ENCODE measurements around the gene OPCML. TPM values are rescaled to one million over a fixed set of nuclear protein-coding genes. Genes with fewer than 3 reads are reported as not detected.

OPCML gene
- total RNA-seq, 2 experiments from 2014 or later = not detected

- ChIA-PET POLR2A (interaction anchor here (0.7 kb wide), 2 partner anchors 13 to 295 kb away, joined by 10 to 11 read pairs; no protein-coding TSS in a partner anchor), CTCF (interaction anchor here (0.6 kb wide), 1 partner anchor 31 kb away, joined by 3 read pairs; no protein-coding TSS in a partner anchor)
- H3K4me1 Mint-ChIP-seq = no peaks in the 10 kb centered on the region
- intact Hi-C loops (cut with DNase I, micrococcal nuclease) = no loop called here
- no peaks in the 10 kb centered on the region for H3K36me3 Mint-ChIP-seq (ENCODE audit: low read depth)
- no peak for ATAC-seq
- no peak overlapping the region for H3K27ac Mint-ChIP-seq
- no peak for DNase-seq
- H3K9me3 Mint-ChIP-seq (ENCODE audit: low read depth) = peaks cover 2% of the 10 kb centered on the region
- H3K27me3 Mint-ChIP-seq = no peaks in the 10 kb centered on the region
- H3K4me3 Mint-ChIP-seq = no peak overlapping the region
Observed at GRCh38 chr11:132655187-132655855, 877.0 kb downstream of the OPCML start.

GRCh38 chr11:132653237-132653636, 879.1 kb downstream of the OPCML start:
- H3K9me3 Mint-ChIP-seq (ENCODE audit: low read depth) = peaks cover 2% of the 10 kb centered on the region
- H3K36me3 Mint-ChIP-seq (ENCODE audit: low read depth) = no peaks in the 10 kb centered on the region
- ChIA-PET POLR2A (no interaction called here), CTCF (interaction anchor here (0.6 to 1.1 kb wide), 3 partner anchors 16 to 81 kb away, joined by 3 to 4 read pairs (median 3); no protein-coding TSS in a partner anchor)
- H3K4me1 Mint-ChIP-seq = no peaks in the 10 kb centered on the region
- DNase-seq (no peak), ATAC-seq (no peak)
- intact Hi-C loops (cut with DNase I, micrococcal nuclease) = no loop called here
- H3K4me3 Mint-ChIP-seq = no peak overlapping the region
- H3K27ac Mint-ChIP-seq = no peak overlapping the region
- no peaks in the 10 kb centered on the region for H3K27me3 Mint-ChIP-seq

- ChIA-PET CTCF (no interaction called here), POLR2A (no interaction called here)
- no peaks in the 10 kb centered on the region for H3K27me3 Mint-ChIP-seq
Observed at GRCh38 chr11:132650969-132651720, 881.2 kb downstream of the OPCML start.

GRCh38 chr11:132649277-132649676, 883.0 kb downstream of the OPCML start:
- CTCF ChIA-PET = no interaction called here
- ATAC-seq (no peak), DNase-seq (no peak)
- no peak overlapping the region for H3K4me3 Mint-ChIP-seq
- no peaks in the 10 kb centered on the region for H3K36me3 Mint-ChIP-seq (ENCODE audit: low read depth)
- no peaks in the 10 kb centered on the region for H3K4me1 Mint-ChIP-seq
- intact Hi-C loops (cut with DNase I, micrococcal nuclease) = no loop called here
- H3K9me3 Mint-ChIP-seq (ENCODE audit: low read depth) = no peaks in the 10 kb centered on the region
- no peak overlapping the region for H3K27ac Mint-ChIP-seq
- H3K27me3 Mint-ChIP-seq = no peaks in the 10 kb centered on the region
- POLR2A ChIA-PET = no interaction called here

More at GRCh38 chr11:132650969-132651720, 881.2 kb downstream of the OPCML start:
- H3K9me3 Mint-ChIP-seq (ENCODE audit: low read depth) = no peaks in the 10 kb centered on the region
- ATAC-seq (no peak), DNase-seq (no peak)
- intact Hi-C loops (cut with DNase I, micrococcal nuclease) = no loop called here
- no peak overlapping the region for H3K27ac Mint-ChIP-seq
- H3K36me3 Mint-ChIP-seq (ENCODE audit: low read depth) = no peaks in the 10 kb centered on the region
- no peak overlapping the region for H3K4me3 Mint-ChIP-seq
- no peaks in the 10 kb centered on the region for H3K4me1 Mint-ChIP-seq

- Mint-ChIP-seq H3K27me3 (no peaks in the 10 kb centered on the region), H3K27ac (no peak overlapping the region), H3K9me3 (ENCODE audit: low read depth) (no peaks in the 10 kb centered on the region), H3K4me1 (no peaks in the 10 kb centered on the region), H3K36me3 (ENCODE audit: low read depth) (no peaks in the 10 kb centered on the region), H3K4me3 (no peak overlapping the region)
- intact Hi-C loops (cut with DNase I, micrococcal nuclease) = loop anchor here in 1 of 2 experiments (1.0 kb wide), 1 partner anchor 40 kb away; no protein-coding TSS in a partner anchor
- ChIA-PET CTCF (interaction anchor here (0.7 kb wide), 1 partner anchor 31 kb away, joined by 3 read pairs; no protein-coding TSS in a partner anchor), POLR2A (no interaction called here)
- no peak for ATAC-seq
- DNase-seq = no peak
Observed at GRCh38 chr11:132648851-132649250, 883.5 kb downstream of the OPCML start.

- POLR2A ChIA-PET = no interaction called here
- Mint-ChIP-seq H3K4me3 (no peak overlapping the region), H3K27ac (no peak overlapping the region), H3K4me1 (no peaks in the 10 kb centered on the region), H3K36me3 (ENCODE audit: low read depth) (no peaks in the 10 kb centered on the region), H3K9me3 (ENCODE audit: low read depth) (no peaks in the 10 kb centered on the region), H3K27me3 (no peaks in the 10 kb centered on the region)
- ATAC-seq (no peak), DNase-seq (no peak)
- CTCF ChIA-PET = no interaction called here
- intact Hi-C loops (cut with DNase I, micrococcal nuclease) = no loop called here
Observed at GRCh38 chr11:132646890-132647289, 885.4 kb downstream of the OPCML start.

GRCh38 chr11:132644520-132645239, 887.6 kb downstream of the OPCML start:
- ATAC-seq (no peak), DNase-seq (no peak)
- H3K9me3 Mint-ChIP-seq (ENCODE audit: low read depth) = no peaks in the 10 kb centered on the region
- H3K4me3 Mint-ChIP-seq = no peak overlapping the region
- H3K36me3 Mint-ChIP-seq (ENCODE audit: low read depth) = no peaks in the 10 kb centered on the region
- intact Hi-C loops (cut with DNase I, micrococcal nuclease) = no loop called here
- H3K4me1 Mint-ChIP-seq = no peaks in the 10 kb centered on the region
- POLR2A ChIA-PET = no interaction called here
- no peak overlapping the region for H3K27ac Mint-ChIP-seq
- CTCF ChIA-PET = no interaction called here
- no peaks in the 10 kb centered on the region for H3K27me3 Mint-ChIP-seq

- intact Hi-C loops (cut with DNase I, micrococcal nuclease) = no loop called here
- no peaks in the 10 kb centered on the region for H3K27me3 Mint-ChIP-seq
- no peaks in the 10 kb centered on the region for H3K4me1 Mint-ChIP-seq
- H3K4me3 Mint-ChIP-seq = no peak overlapping the region
- POLR2A ChIA-PET = no interaction called here
- CTCF ChIA-PET = no interaction called here
- H3K9me3 Mint-ChIP-seq (ENCODE audit: low read depth) = no peaks in the 10 kb centered on the region
- H3K36me3 Mint-ChIP-seq (ENCODE audit: low read depth) = no peaks in the 10 kb centered on the region
- no peak overlapping the region for H3K27ac Mint-ChIP-seq
- ATAC-seq (no peak), DNase-seq (no peak)
Observed at GRCh38 chr11:132643239-132643638, 889.1 kb downstream of the OPCML start.

- intact Hi-C loops (cut with DNase I, micrococcal nuclease) = no loop called here
- H3K27me3 Mint-ChIP-seq = no peaks in the 10 kb centered on the region
- ATAC-seq (no peak), DNase-seq (no peak)
- H3K9me3 Mint-ChIP-seq (ENCODE audit: low read depth) = no peaks in the 10 kb centered on the region
- ChIA-PET CTCF (no interaction called here), POLR2A (no interaction called here)
- H3K27ac Mint-ChIP-seq = no peak overlapping the region
- H3K4me3 Mint-ChIP-seq = no peak overlapping the region
- no peaks in the 10 kb centered on the region for H3K36me3 Mint-ChIP-seq (ENCODE audit: low read depth)
- H3K4me1 Mint-ChIP-seq = no peaks in the 10 kb centered on the region
Observed at GRCh38 chr11:132640952-132641351, 891.3 kb downstream of the OPCML start.

- H3K4me1 Mint-ChIP-seq = no peaks in the 10 kb centered on the region
- no peak for ATAC-seq
- intact Hi-C loops (cut with DNase I, micrococcal nuclease) = no loop called here
- H3K4me3 Mint-ChIP-seq = no peak overlapping the region
- H3K27me3 Mint-ChIP-seq = no peaks in the 10 kb centered on the region
- H3K9me3 Mint-ChIP-seq (ENCODE audit: low read depth) = no peaks in the 10 kb centered on the region
- no peak overlapping the region for H3K27ac Mint-ChIP-seq
- ChIA-PET POLR2A (no interaction called here), CTCF (no interaction called here)
- H3K36me3 Mint-ChIP-seq (ENCODE audit: low read depth) = no peaks in the 10 kb centered on the region
- DNase-seq = no peak
Observed at GRCh38 chr11:132639986-132640385, 892.3 kb downstream of the OPCML start.

- no peak overlapping the region for H3K4me3 Mint-ChIP-seq
- no peaks in the 10 kb centered on the region for H3K9me3 Mint-ChIP-seq (ENCODE audit: low read depth)
- intact Hi-C loops (cut with DNase I, micrococcal nuclease) = no loop called here
- H3K36me3 Mint-ChIP-seq (ENCODE audit: low read depth) = no peaks in the 10 kb centered on the region
- ChIA-PET POLR2A (no interaction called here), CTCF (no interaction called here)
- no peak overlapping the region for H3K27ac Mint-ChIP-seq
- no peak for ATAC-seq
- no peaks in the 10 kb centered on the region for H3K4me1 Mint-ChIP-seq
- no peak for DNase-seq
- no peaks in the 10 kb centered on the region for H3K27me3 Mint-ChIP-seq
Observed at GRCh38 chr11:132639403-132639802, 892.9 kb downstream of the OPCML start.

- Mint-ChIP-seq H3K27ac (no peak overlapping the region), H3K27me3 (no peaks in the 10 kb centered on the region), H3K9me3 (ENCODE audit: low read depth) (no peaks in the 10 kb centered on the region), H3K4me1 (no peaks in the 10 kb centered on the region), H3K4me3 (no peak overlapping the region), H3K36me3 (ENCODE audit: low read depth) (no peaks in the 10 kb centered on the region)
- intact Hi-C loops (cut with DNase I, micrococcal nuclease) = no loop called here
- no peak for DNase-seq
- ChIA-PET POLR2A (no interaction called here), CTCF (no interaction called here)
- no peak for ATAC-seq
Observed at GRCh38 chr11:132638423-132638822, 893.9 kb downstream of the OPCML start.
